ENCODE measurements around the gene TP53TG5.

Gene TP53TG5

GRCh38 chr20:45367126-45367525 lies 11.0 kb downstream of the TP53TG5 start:
- no peak for DNase-seq (ENCODE audit: low read depth)
- TF ChIP-seq, protein P1, sequence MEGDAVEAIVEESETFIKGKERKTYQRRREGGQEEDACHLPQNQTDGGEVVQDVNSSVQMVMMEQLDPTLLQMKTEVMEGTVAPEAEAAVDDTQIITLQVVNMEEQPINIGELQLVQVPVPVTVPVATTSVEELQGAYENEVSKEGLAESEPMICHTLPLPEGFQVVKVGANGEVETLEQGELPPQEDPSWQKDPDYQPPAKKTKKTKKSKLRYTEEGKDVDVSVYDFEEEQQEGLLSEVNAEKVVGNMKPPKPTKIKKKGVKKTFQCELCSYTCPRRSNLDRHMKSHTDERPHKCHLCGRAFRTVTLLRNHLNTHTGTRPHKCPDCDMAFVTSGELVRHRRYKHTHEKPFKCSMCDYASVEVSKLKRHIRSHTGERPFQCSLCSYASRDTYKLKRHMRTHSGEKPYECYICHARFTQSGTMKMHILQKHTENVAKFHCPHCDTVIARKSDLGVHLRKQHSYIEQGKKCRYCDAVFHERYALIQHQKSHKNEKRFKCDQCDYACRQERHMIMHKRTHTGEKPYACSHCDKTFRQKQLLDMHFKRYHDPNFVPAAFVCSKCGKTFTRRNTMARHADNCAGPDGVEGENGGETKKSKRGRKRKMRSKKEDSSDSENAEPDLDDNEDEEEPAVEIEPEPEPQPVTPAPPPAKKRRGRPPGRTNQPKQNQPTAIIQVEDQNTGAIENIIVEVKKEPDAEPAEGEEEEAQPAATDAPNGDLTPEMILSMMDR (IDR thresholded peaks at IDR 0.05; ENCODE audit: low read depth, low read length, missing control alignments): no peak

DNA sequence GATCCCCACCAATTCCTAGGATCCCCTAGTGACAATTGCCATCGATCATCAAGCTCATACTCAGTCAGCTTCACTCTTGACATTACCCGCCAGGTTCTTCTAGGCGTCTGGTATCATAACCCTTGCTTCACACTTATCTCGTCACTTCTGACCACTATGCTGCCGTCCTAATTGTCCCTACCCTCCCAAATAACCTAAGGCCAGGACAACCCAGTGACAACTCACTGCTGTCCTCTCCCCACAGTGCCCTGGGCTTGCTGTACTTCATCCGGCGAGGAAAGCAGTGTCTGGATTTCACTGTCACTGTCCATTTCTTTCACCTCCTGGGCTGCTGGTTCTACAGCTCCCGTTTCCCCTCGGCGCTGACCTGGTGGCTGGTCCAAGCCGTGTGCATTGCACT lies 11.5 kb downstream of the TP53TG5 start:
- TF ChIP-seq, protein P1 (IDR thresholded peaks at IDR 0.05; ENCODE audit: low read depth, low read length, missing control alignments): no peak
- no peak for DNase-seq (ENCODE audit: low read depth)
- no peak overlapping the region for H3K4me3 ChIP-seq (ENCODE audit: low read depth, low read length)

More at GRCh38 chr20:45367126-45367525, 11.0 kb downstream of the TP53TG5 start:
- no peak overlapping the region for H3K4me3 ChIP-seq (ENCODE audit: low read depth, low read length)

DNA sequence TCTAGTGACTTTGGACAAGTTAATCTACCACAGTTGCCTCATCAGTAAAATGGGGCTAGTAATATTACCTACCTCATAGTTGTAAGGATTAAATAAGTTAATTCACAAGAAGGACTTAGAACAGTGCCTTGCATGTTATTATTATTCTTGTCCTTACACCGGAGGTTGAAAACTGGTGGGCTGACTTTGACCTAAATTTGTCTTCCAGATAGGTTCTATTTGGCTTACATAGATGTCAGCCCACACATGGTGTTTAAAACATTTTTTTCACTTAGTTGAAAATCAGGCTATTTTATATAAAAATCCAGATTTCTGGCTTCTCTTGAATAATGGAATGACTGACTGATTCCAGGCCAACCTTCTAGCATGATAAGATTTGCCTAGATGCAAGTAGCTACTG lies 11.9 kb downstream of the TP53TG5 start:
- H3K4me3 ChIP-seq (ENCODE audit: low read depth, low read length): no peak overlapping the region

DNA sequence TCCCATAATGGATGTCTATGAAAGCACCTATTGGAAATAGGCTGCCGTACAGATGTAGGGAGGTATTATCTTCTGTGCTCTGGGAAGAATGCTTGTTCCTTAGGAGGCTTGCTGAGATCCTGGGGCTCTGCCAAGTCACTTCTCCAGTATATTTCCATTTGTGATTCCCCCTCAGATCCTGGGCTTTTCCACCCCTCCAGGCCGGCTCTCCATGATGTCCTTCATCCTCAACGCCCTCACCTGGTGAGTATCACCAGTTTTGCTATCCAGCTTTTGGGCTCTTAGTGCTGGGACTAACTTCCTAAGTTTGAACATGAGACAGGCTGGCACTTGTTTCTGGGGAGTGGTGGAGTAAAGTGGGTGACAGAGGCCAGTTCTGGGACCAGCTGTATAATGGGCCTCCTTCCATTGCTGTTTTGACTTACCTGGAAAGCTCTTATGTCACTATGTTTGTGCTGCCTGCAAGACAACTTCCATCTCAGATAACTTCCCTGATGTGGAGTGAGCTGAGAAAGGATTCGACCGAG lies 12.6 kb downstream of the TP53TG5 start:
- H3K4me3 ChIP-seq (ENCODE audit: low read depth, low read length): no peak overlapping the region
- DNase-seq (ENCODE audit: low read depth): no peak
- TF ChIP-seq, protein P1 (IDR thresholded peaks at IDR 0.05; ENCODE audit: low read depth, low read length, missing control alignments): no peak

More for the DNA sequence above, 11.9 kb downstream of the TP53TG5 start:
- TF ChIP-seq, protein P1 (IDR thresholded peaks at IDR 0.05; ENCODE audit: low read depth, low read length, missing control alignments): no peak
- no peak for DNase-seq (ENCODE audit: low read depth)

DNA sequence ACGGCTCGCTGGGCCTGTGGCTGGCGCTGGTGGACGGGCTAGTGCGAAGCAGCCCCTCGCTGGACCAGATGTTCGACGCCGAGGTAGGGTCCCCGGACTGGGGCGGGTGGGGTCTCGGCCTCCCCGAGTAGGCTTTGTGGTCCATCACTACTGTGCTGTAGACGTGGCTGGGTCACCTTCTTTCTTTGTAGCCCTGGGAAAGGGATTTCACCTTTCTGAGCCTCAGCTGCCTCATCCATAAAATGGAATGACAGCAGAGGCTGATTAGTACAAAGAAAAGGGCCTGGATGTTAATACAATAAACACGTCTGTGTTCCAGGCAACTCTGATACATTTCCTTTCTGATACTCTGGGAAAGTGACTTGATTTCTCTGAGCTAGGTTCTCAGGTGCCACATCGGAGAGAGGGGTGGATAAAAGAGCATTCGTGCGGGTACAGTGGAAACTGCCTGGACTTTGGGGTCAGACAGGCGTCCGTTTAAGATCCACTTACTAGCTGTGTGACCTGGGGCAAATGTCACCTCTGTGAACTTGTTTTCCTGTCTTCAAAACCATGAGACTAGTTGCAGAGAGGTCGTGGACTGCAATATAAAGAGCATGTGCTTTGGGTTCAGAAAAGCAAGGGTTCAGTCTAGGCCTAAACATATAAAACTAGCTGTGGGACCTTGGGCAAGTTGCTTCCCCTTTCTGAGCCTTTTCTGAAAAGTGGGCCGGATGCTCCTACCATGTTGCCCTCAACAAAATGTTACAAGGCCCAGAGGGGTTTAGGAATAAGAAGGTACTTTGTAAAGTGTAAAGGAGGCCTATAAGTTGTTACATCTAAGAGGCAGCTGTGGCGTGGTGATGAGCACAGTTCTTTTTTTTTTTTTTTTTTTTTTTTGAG lies 14.3 kb downstream of the TP53TG5 start:
- TF ChIP-seq, protein P1 (IDR thresholded peaks at IDR 0.05; ENCODE audit: low read depth, low read length, missing control alignments): no peak
- no peak for DNase-seq (ENCODE audit: low read depth)
- peak overlapping the region; percentile 82 for H3K4me3 ChIP-seq (ENCODE audit: low read depth, low read length)

DNA sequence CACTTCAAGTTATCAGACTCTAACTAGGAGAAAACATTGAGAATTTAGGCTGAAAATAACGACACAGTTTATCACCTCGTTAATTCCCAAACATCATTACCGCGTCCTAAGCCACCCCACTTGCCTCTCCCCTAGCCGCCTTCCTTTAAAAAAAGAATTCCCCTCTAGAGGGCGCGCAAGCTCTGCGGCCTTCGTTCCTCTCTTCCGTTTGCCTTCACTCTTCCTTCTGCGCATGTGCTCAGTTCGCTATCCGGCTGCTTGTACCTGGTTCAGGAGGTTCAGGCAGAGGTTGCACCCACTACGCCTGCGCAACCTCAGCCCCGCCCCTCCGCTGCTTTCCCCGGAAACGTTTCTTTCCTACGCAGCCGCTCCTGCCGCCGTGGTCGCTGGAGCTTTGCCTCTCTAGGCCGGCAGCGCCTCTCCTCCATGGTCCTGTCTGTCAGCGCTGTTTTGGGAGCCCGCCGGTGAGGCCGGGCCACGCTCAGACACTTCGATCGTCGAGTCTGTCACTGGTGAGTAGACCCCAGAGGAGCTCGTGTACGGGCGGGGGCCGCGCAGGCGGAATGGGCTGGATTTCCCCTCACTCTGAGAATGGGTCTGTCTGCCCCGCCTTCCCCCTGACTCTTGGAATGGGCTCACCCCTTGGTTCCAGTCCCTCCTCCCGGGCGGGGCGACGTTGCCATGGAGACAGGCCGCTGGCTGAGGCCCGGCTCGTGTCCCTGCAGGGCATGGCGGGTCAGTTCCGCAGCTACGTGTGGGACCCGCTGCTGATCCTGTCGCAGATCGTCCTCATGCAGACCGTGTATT lies 15.1 kb downstream of the TP53TG5 start, which contains the start of gene SYS1:
Gene SYS1 (plus strand): TSS at position 353 of the 807 bp plus-strand sequence. CDS start 376 bp downstream, at position 729.
- TF ChIP-seq, protein P1 (IDR thresholded peaks at IDR 0.05; ENCODE audit: low read depth, low read length, missing control alignments): peak; percentile 87
- DNase-seq (ENCODE audit: low read depth): peak; percentile 95
- H3K4me3 ChIP-seq (ENCODE audit: low read depth, low read length): peak within 1 kb of the TSS; percentile 82

Measured in GM12864 (cell line).